Measurements from ENCODE around the gene FAF1.

FAF1 gene

DNA sequence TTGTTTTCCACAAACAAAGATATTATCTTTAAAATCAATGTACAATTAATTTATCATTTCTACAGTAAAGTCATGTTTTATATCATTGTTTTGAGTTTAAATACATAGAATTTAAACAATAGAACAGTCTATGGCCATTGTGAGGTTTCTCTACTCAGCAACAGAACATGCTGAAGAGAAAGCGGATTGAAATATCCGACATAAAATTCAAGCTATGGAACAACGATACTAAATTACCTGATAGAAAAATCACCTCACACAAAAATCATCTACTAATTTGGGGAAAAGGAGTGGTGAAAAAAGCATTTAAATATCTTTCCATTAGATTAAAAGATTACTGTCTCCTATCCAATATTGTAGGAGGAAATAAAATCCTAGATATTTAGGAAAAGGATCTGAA, 22.5 kb upstream of the FAF1 start:
- no peaks in the 10 kb centered on the region for H3K36me3 ChIP-seq (ENCODE audit: control insufficient read depth in 1 of 2, insufficient read depth in 2 of 2, low read length in 2 of 2)
- no peak overlapping the region for H2BK120ac ChIP-seq (ENCODE audit: insufficient read depth, low read length, poor library complexity)
- no peak overlapping the region for H3K9ac ChIP-seq (ENCODE audit: low read length)
- no peak overlapping the region for H3K4me2 ChIP-seq (ENCODE audit: low read length)
- H2BK5ac ChIP-seq (ENCODE audit: low read depth, low read length, poor library complexity), result no peak overlapping the region
- no peaks in the 10 kb centered on the region for H3K79me1 ChIP-seq (ENCODE audit: low read length)
- no peak overlapping the region for H3K27ac ChIP-seq (ENCODE audit: low read depth, low read length)
- H3K27me3 ChIP-seq (ENCODE audit: insufficient read depth, low read length), result peaks cover 13% of the 10 kb centered on the region
- no peaks in the 10 kb centered on the region for H3K79me2 ChIP-seq (ENCODE audit: control insufficient read depth, insufficient read depth, low read length, poor library complexity)
- H3K23ac ChIP-seq (ENCODE audit: low read length), result no peak overlapping the region
- H4K91ac ChIP-seq (ENCODE audit: low read depth, low read length), result no peak overlapping the region
- no peak overlapping the region for H2BK12ac ChIP-seq (ENCODE audit: low read length)
- no peak overlapping the region for H2AFZ ChIP-seq (ENCODE audit: insufficient read depth, low read length, poor library complexity)
- H3K4ac ChIP-seq (ENCODE audit: low read depth, low read length), result no peak overlapping the region
- no peak overlapping the region for H3K14ac ChIP-seq (ENCODE audit: low read length)
- H3K4me1 ChIP-seq (ENCODE audit: control insufficient read depth in 1 of 2, insufficient read depth in 2 of 2, low read length in 2 of 2), result peaks cover 3 to 5% of the 10 kb centered on the region in 2 experiments
- H2AK5ac ChIP-seq (ENCODE audit: low read length), result no peak overlapping the region
- H4K12ac ChIP-seq (ENCODE audit: low read depth, low read length), result no peak overlapping the region
- no peak for DNase-seq
- H3K9me3 ChIP-seq (ENCODE audit: insufficient read depth, low read depth, low read length), result no peaks in the 10 kb centered on the region
- no CpG with 5 or more reads among the region's 3 CpGs for WGBS (ENCODE audit: extremely low coverage, insufficient coverage, insufficient read length)
- no peak overlapping the region for H4K8ac ChIP-seq (ENCODE audit: low read depth, low read length)
- no peak overlapping the region for H3K4me3 ChIP-seq (ENCODE audit: low read depth, low read length)
- no peak overlapping the region for H3K18ac ChIP-seq (ENCODE audit: low read length)

DNA sequence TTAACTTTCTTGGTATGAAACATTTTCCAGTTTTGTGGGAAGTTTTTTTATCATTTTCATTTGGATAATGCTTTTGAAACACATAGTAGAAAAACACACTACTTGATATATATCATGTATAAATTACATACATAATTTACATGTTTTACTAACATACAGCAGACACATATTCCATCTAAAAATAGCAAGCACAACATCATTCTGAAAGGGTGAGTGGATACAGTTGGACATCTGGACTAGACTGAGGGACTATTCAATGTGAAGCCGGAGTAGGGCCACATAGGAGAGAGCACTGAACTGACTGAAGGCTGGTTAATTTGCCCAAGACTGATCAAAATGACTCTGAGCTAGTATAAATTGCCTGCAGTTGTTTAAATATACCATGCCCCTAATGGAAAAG, 21.7 kb upstream of the FAF1 start:
- no peak overlapping the region for H4K91ac ChIP-seq (ENCODE audit: low read depth, low read length)
- no peak overlapping the region for H2AFZ ChIP-seq (ENCODE audit: insufficient read depth, low read length, poor library complexity)
- H2BK120ac ChIP-seq (ENCODE audit: insufficient read depth, low read length, poor library complexity), result no peak overlapping the region
- H3K79me2 ChIP-seq (ENCODE audit: control insufficient read depth, insufficient read depth, low read length, poor library complexity), result no peaks in the 10 kb centered on the region
- H3K9ac ChIP-seq (ENCODE audit: low read length), result no peak overlapping the region
- H3K27ac ChIP-seq (ENCODE audit: low read depth, low read length), result no peak overlapping the region
- H4K12ac ChIP-seq (ENCODE audit: low read depth, low read length), result no peak overlapping the region
- peaks cover 22% of the 10 kb centered on the region for H3K27me3 ChIP-seq (ENCODE audit: insufficient read depth, low read length)
- H4K8ac ChIP-seq (ENCODE audit: low read depth, low read length), result no peak overlapping the region
- H3K4me1 ChIP-seq (ENCODE audit: control insufficient read depth in 1 of 2, insufficient read depth in 2 of 2, low read length in 2 of 2), result peaks cover 6 to 7% of the 10 kb centered on the region in 2 experiments
- H3K4me3 ChIP-seq (ENCODE audit: low read depth, low read length), result no peak overlapping the region
- H2BK12ac ChIP-seq (ENCODE audit: low read length), result no peak overlapping the region
- no peak overlapping the region for H3K18ac ChIP-seq (ENCODE audit: low read length)
- H3K4ac ChIP-seq (ENCODE audit: low read depth, low read length), result no peak overlapping the region
- WGBS (ENCODE audit: extremely low coverage, insufficient coverage, insufficient read length), result no CpG with 5 or more reads among the region's 1 CpG
- no peak for DNase-seq
- H3K4me2 ChIP-seq (ENCODE audit: low read length), result no peak overlapping the region
- no peak overlapping the region for H2AK5ac ChIP-seq (ENCODE audit: low read length)
- no peaks in the 10 kb centered on the region for H3K36me3 ChIP-seq (ENCODE audit: control insufficient read depth in 1 of 2, insufficient read depth in 2 of 2, low read length in 2 of 2)
- H3K14ac ChIP-seq (ENCODE audit: low read length), result no peak overlapping the region
- H3K79me1 ChIP-seq (ENCODE audit: low read length), result no peaks in the 10 kb centered on the region
- no peaks in the 10 kb centered on the region for H3K9me3 ChIP-seq (ENCODE audit: insufficient read depth, low read depth, low read length)
- no peak overlapping the region for H3K23ac ChIP-seq (ENCODE audit: low read length)
- H2BK5ac ChIP-seq (ENCODE audit: low read depth, low read length, poor library complexity), result no peak overlapping the region

DNA sequence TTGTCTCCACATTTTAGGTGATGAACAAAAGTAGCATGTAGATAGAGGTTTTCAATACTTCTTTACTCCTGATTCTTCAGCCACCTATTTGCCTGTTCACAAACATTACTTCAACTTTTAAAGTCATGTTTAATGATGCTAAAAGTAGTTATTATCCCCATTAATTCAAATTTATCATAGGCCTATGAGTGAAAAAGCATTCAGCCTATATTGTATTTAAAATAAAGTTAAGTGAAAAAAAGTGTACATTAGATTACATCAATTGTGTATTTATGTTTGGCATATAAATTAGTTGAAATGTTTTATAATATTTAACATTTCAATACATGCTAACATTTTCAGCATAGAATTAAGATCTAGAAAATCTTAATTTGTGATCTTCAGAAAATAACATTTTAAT, 20.4 kb upstream of the FAF1 start:
- H3K79me1 ChIP-seq (ENCODE audit: low read length), result no peaks in the 10 kb centered on the region
- no peak overlapping the region for H3K18ac ChIP-seq (ENCODE audit: low read length)
- no peak overlapping the region for H3K23ac ChIP-seq (ENCODE audit: low read length)
- no peak overlapping the region for H3K14ac ChIP-seq (ENCODE audit: low read length)
- H3K9me3 ChIP-seq (ENCODE audit: insufficient read depth, low read depth, low read length), result no peaks in the 10 kb centered on the region
- H3K27me3 ChIP-seq (ENCODE audit: insufficient read depth, low read length), result peaks cover 27% of the 10 kb centered on the region
- no peak overlapping the region for H2BK5ac ChIP-seq (ENCODE audit: low read depth, low read length, poor library complexity)
- DNase-seq, result no peak
- no peak overlapping the region for H2AK5ac ChIP-seq (ENCODE audit: low read length)
- no peak overlapping the region for H4K91ac ChIP-seq (ENCODE audit: low read depth, low read length)
- H3K9ac ChIP-seq (ENCODE audit: low read length), result no peak overlapping the region
- H3K27ac ChIP-seq (ENCODE audit: low read depth, low read length), result no peak overlapping the region
- no peak overlapping the region for H3K4me2 ChIP-seq (ENCODE audit: low read length)
- H3K79me2 ChIP-seq (ENCODE audit: control insufficient read depth, insufficient read depth, low read length, poor library complexity), result no peaks in the 10 kb centered on the region
- H4K8ac ChIP-seq (ENCODE audit: low read depth, low read length), result no peak overlapping the region
- no peaks in the 10 kb centered on the region for H3K36me3 ChIP-seq (ENCODE audit: control insufficient read depth in 1 of 2, insufficient read depth in 2 of 2, low read length in 2 of 2)
- no peak overlapping the region for H3K4me3 ChIP-seq (ENCODE audit: low read depth, low read length)
- H2AFZ ChIP-seq (ENCODE audit: insufficient read depth, low read length, poor library complexity), result no peak overlapping the region
- no peak overlapping the region for H4K12ac ChIP-seq (ENCODE audit: low read depth, low read length)
- no peak overlapping the region for H3K4ac ChIP-seq (ENCODE audit: low read depth, low read length)
- no peak overlapping the region for H2BK12ac ChIP-seq (ENCODE audit: low read length)
- H3K4me1 ChIP-seq (ENCODE audit: control insufficient read depth in 1 of 2, insufficient read depth in 2 of 2, low read length in 2 of 2), result peaks cover 6 to 7% of the 10 kb centered on the region in 2 experiments
- no peak overlapping the region for H2BK120ac ChIP-seq (ENCODE audit: insufficient read depth, low read length, poor library complexity)

DNA sequence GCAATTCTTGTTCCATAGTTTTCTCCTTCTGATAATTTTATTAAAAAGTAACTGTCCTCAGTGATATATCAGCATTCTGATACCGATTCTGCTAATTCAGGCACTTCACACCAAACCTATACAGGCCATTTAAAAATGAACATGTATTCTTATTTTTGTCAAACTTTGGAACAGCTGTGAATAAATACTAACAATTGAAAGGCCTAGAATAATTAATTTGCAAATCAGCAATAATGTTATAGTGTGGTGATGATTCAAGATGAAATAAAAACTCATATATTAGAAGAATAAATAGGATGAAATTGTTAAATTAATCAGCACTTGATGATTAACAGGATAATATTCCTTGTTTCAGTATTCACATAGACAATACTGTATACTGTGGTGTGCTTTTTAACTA, 19.9 kb upstream of the FAF1 start:
- no peak overlapping the region for H3K4me3 ChIP-seq (ENCODE audit: low read depth, low read length)
- H2AK5ac ChIP-seq (ENCODE audit: low read length), result no peak overlapping the region
- H4K91ac ChIP-seq (ENCODE audit: low read depth, low read length), result no peak overlapping the region
- H2AFZ ChIP-seq (ENCODE audit: insufficient read depth, low read length, poor library complexity), result no peak overlapping the region
- H3K14ac ChIP-seq (ENCODE audit: low read length), result no peak overlapping the region
- peaks cover 27% of the 10 kb centered on the region for H3K27me3 ChIP-seq (ENCODE audit: insufficient read depth, low read length)
- H4K12ac ChIP-seq (ENCODE audit: low read depth, low read length), result no peak overlapping the region
- H3K4ac ChIP-seq (ENCODE audit: low read depth, low read length), result no peak overlapping the region
- H3K4me2 ChIP-seq (ENCODE audit: low read length), result no peak overlapping the region
- no peak overlapping the region for H3K9ac ChIP-seq (ENCODE audit: low read length)
- H3K36me3 ChIP-seq (ENCODE audit: control insufficient read depth in 1 of 2, insufficient read depth in 2 of 2, low read length in 2 of 2), result no peaks in the 10 kb centered on the region
- no peak overlapping the region for H4K8ac ChIP-seq (ENCODE audit: low read depth, low read length)
- H3K4me1 ChIP-seq (ENCODE audit: control insufficient read depth in 1 of 2, insufficient read depth in 2 of 2, low read length in 2 of 2), result peaks cover 6 to 7% of the 10 kb centered on the region in 2 experiments
- no peak overlapping the region for H3K23ac ChIP-seq (ENCODE audit: low read length)
- H2BK120ac ChIP-seq (ENCODE audit: insufficient read depth, low read length, poor library complexity), result no peak overlapping the region
- H3K79me2 ChIP-seq (ENCODE audit: control insufficient read depth, insufficient read depth, low read length, poor library complexity), result no peaks in the 10 kb centered on the region
- WGBS (ENCODE audit: extremely low coverage, insufficient coverage, insufficient read length), result no CpG with 5 or more reads among the region's 1 CpG
- H3K27ac ChIP-seq (ENCODE audit: low read depth, low read length), result no peak overlapping the region
- no peaks in the 10 kb centered on the region for H3K9me3 ChIP-seq (ENCODE audit: insufficient read depth, low read depth, low read length)
- H2BK5ac ChIP-seq (ENCODE audit: low read depth, low read length, poor library complexity), result no peak overlapping the region
- no peak overlapping the region for H3K18ac ChIP-seq (ENCODE audit: low read length)
- H2BK12ac ChIP-seq (ENCODE audit: low read length), result no peak overlapping the region
- no peak for DNase-seq
- no peaks in the 10 kb centered on the region for H3K79me1 ChIP-seq (ENCODE audit: low read length)
